ENCODE data around the gene GLI2.

Gene GLI2

GRCh38 chr2:120709608-120710041, 26.0 kb upstream of the GLI2 start:
- no peaks in the 10 kb centered on the region for H3K27me3 ChIP-seq (ENCODE audit: insufficient read depth, poor library complexity, severe bottlenecking)
- no peak for ATAC-seq (ENCODE audit: low read depth)
- TF ChIP-seq, protein P1, sequence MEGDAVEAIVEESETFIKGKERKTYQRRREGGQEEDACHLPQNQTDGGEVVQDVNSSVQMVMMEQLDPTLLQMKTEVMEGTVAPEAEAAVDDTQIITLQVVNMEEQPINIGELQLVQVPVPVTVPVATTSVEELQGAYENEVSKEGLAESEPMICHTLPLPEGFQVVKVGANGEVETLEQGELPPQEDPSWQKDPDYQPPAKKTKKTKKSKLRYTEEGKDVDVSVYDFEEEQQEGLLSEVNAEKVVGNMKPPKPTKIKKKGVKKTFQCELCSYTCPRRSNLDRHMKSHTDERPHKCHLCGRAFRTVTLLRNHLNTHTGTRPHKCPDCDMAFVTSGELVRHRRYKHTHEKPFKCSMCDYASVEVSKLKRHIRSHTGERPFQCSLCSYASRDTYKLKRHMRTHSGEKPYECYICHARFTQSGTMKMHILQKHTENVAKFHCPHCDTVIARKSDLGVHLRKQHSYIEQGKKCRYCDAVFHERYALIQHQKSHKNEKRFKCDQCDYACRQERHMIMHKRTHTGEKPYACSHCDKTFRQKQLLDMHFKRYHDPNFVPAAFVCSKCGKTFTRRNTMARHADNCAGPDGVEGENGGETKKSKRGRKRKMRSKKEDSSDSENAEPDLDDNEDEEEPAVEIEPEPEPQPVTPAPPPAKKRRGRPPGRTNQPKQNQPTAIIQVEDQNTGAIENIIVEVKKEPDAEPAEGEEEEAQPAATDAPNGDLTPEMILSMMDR (IDR thresholded peaks at IDR 0.05; ENCODE audit: poor library complexity, severe bottlenecking), result no peak
- no peaks in the 10 kb centered on the region for H3K9me3 ChIP-seq (ENCODE audit: severe bottlenecking)
- H3K27ac ChIP-seq (ENCODE audit: poor library complexity, severe bottlenecking), result no peak overlapping the region
- no peaks in the 10 kb centered on the region for H3K4me1 ChIP-seq (ENCODE audit: insufficient read depth, poor library complexity, severe bottlenecking)
- no peak for DNase-seq (ENCODE audit: low spot score)
- no peaks in the 10 kb centered on the region for H3K36me3 ChIP-seq (ENCODE audit: low read depth)
- no peak overlapping the region for H3K4me3 ChIP-seq (ENCODE audit: severe bottlenecking)

GRCh38 chr2:120710256-120710655, 25.4 kb upstream of the GLI2 start:
- H3K27me3 ChIP-seq (ENCODE audit: insufficient read depth, poor library complexity, severe bottlenecking), result no peaks in the 10 kb centered on the region
- ATAC-seq (ENCODE audit: low read depth) (no peak), DNase-seq (ENCODE audit: low spot score) (no peak)
- H3K9me3 ChIP-seq (ENCODE audit: severe bottlenecking), result no peaks in the 10 kb centered on the region
- H3K36me3 ChIP-seq (ENCODE audit: low read depth), result no peaks in the 10 kb centered on the region
- TF ChIP-seq, protein P1 (IDR thresholded peaks at IDR 0.05; ENCODE audit: poor library complexity, severe bottlenecking), result no peak
- H3K27ac ChIP-seq (ENCODE audit: poor library complexity, severe bottlenecking), result no peak overlapping the region
- no peaks in the 10 kb centered on the region for H3K4me1 ChIP-seq (ENCODE audit: insufficient read depth, poor library complexity, severe bottlenecking)
- no peak overlapping the region for H3K4me3 ChIP-seq (ENCODE audit: severe bottlenecking)

DNA sequence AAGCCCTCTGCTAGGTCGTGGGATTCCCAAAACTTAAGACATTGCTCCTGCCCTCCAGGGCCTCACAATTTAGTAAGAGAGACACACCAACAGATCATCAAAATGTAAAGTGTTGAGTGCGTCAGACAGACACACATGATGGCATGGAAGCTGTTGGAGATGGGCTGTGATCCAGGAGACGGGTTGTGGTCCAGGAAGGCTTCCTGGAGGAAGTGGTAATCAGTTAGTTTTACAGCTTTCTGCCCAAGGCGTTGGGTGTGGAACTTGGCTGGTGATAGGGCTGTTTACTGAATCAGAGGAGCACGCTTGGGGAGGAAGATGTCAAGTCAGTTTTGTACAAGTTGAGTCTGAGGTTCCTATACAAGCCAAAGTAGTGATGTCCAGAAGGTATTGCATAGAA, 24.0 kb upstream of the GLI2 start:
- Histone ChIP-seq H3K4me1 (ENCODE audit: insufficient read depth, poor library complexity, severe bottlenecking) (no peaks in the 10 kb centered on the region), H3K36me3 (ENCODE audit: low read depth) (no peaks in the 10 kb centered on the region), H3K27ac (ENCODE audit: poor library complexity, severe bottlenecking) (no peak overlapping the region), H3K27me3 (ENCODE audit: insufficient read depth, poor library complexity, severe bottlenecking) (no peaks in the 10 kb centered on the region), H3K9me3 (ENCODE audit: severe bottlenecking) (no peaks in the 10 kb centered on the region), H3K4me3 (ENCODE audit: severe bottlenecking) (no peak overlapping the region)
- DNase-seq (ENCODE audit: low spot score) (no peak), ATAC-seq (ENCODE audit: low read depth) (no peak)
- TF ChIP-seq, protein P1 (IDR thresholded peaks at IDR 0.05; ENCODE audit: poor library complexity, severe bottlenecking), result no peak

DNA sequence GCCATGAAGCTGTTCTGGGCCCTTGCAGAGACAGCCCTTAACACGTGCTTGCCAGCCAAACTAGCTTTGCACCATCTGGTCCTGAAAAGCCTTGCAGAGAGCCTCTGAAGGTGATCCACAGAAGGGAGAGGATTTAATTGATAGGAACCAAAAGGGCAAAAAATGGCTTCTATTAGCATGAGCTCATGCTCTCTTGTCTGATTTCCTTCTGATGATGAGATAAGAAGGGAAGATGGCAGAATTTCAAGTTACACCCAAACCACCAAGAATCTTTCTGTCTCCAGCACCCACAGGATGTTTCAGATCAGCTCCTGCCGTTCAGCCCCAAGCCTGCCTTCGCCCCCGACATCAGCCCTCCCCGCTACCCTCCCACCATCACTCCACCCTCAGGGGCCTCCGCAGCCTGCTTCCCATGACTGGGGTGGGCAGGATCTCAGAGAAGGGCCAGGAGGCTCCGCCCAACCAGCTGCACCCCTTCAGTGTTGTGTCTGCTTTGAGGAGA, 23.4 kb upstream of the GLI2 start:
- Histone ChIP-seq H3K27me3 (ENCODE audit: insufficient read depth, poor library complexity, severe bottlenecking) (no peaks in the 10 kb centered on the region), H3K27ac (ENCODE audit: poor library complexity, severe bottlenecking) (no peak overlapping the region), H3K4me3 (ENCODE audit: severe bottlenecking) (no peak overlapping the region), H3K9me3 (ENCODE audit: severe bottlenecking) (no peaks in the 10 kb centered on the region), H3K36me3 (ENCODE audit: low read depth) (no peaks in the 10 kb centered on the region), H3K4me1 (ENCODE audit: insufficient read depth, poor library complexity, severe bottlenecking) (no peaks in the 10 kb centered on the region)
- DNase-seq (ENCODE audit: low spot score) (no peak), ATAC-seq (ENCODE audit: low read depth) (no peak)
- TF ChIP-seq, protein P1 (IDR thresholded peaks at IDR 0.05; ENCODE audit: poor library complexity, severe bottlenecking), result no peak

DNA sequence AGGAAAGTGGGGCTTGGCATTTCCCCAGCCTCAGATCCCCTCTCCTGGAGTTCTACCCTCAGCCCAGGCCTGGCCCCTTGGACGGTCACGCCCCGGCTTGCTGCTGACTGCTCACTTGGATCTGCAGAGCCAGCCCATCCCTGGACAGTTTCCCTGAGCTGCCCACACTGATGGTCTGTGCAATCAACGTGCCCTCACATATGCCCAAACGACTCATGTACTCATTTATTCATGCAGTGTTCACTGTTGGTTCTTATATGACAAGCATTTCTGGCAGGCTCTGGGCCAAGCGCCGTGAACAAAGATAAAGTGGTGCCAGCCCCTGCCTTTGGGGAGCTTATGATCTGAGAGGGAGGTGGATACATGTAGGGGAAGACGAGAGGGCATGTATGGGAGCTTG, 20.3 kb upstream of the GLI2 start:
- TF ChIP-seq, protein P1 (IDR thresholded peaks at IDR 0.05; ENCODE audit: poor library complexity, severe bottlenecking), result no peak

More for the DNA sequence above, 20.3 kb upstream of the GLI2 start:
- Histone ChIP-seq H3K27me3 (ENCODE audit: insufficient read depth, poor library complexity, severe bottlenecking) (no peaks in the 10 kb centered on the region), H3K4me1 (ENCODE audit: insufficient read depth, poor library complexity, severe bottlenecking) (no peaks in the 10 kb centered on the region), H3K36me3 (ENCODE audit: low read depth) (no peaks in the 10 kb centered on the region), H3K4me3 (ENCODE audit: severe bottlenecking) (no peak overlapping the region), H3K27ac (ENCODE audit: poor library complexity, severe bottlenecking) (no peak overlapping the region), H3K9me3 (ENCODE audit: severe bottlenecking) (no peaks in the 10 kb centered on the region)
- no peak for ATAC-seq (ENCODE audit: low read depth)
- DNase-seq (ENCODE audit: low spot score), result no peak

Measured in RWPE2 (cell line).